Vagina (tissue), 2 donors: ENCODE results near the gene MYLK4.

ENCODE experiments used
- POLR2A ChIP-seq, 2 donors: fragments of 450-650 bp; IDR thresholded peaks; one replicate each; pipeline ENCODE4 v1.6.1; 2017; ENCODE audit warnings: antibody characterized with exemption in 2 of 2, mild to moderate bottlenecking in 2 of 2, moderate library complexity in 2 of 2
- TF ChIP-seq, protein P1 (sequence below), 3 experiments: fragments of 450-650 bp in 2 of 3; fragments of 200-600 bp in 1 of 3; sonication (generic) in 1 of 3; IDR thresholded peaks; one replicate each; pipeline ENCODE4 v1.5.1; 2017 to 2019; ENCODE audit warnings: antibody characterized with exemption in 3 of 3, mild to moderate bottlenecking in 2 of 3, moderate library complexity in 2 of 3

- TF ChIP-seq, protein P1, sequence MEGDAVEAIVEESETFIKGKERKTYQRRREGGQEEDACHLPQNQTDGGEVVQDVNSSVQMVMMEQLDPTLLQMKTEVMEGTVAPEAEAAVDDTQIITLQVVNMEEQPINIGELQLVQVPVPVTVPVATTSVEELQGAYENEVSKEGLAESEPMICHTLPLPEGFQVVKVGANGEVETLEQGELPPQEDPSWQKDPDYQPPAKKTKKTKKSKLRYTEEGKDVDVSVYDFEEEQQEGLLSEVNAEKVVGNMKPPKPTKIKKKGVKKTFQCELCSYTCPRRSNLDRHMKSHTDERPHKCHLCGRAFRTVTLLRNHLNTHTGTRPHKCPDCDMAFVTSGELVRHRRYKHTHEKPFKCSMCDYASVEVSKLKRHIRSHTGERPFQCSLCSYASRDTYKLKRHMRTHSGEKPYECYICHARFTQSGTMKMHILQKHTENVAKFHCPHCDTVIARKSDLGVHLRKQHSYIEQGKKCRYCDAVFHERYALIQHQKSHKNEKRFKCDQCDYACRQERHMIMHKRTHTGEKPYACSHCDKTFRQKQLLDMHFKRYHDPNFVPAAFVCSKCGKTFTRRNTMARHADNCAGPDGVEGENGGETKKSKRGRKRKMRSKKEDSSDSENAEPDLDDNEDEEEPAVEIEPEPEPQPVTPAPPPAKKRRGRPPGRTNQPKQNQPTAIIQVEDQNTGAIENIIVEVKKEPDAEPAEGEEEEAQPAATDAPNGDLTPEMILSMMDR (IDR thresholded peaks at IDR 0.05), result no peak
- no peak for TF ChIP-seq POLR2A (IDR thresholded peaks at IDR 0.05)
These were observed 29.5 kb upstream of the MYLK4 start for GRCh38 chr6:2780102-2780737.
